WERI-Rb-1 (cell line): ENCODE measurements around the gene KDM4C.

ENCODE experiments used
- DNase-seq: peaks from one replicate; pipeline ENCODE4 v3.0.0-alpha.2; 2020
- H3K27ac ChIP-seq: fragments of 250-450 bp; sonication (Bioruptor Pico); 2 replicates; pipeline ENCODE4 v1.5.1; 2020; ENCODE audit warnings: mild to moderate bottlenecking, moderate library complexity
- H3K27me3 ChIP-seq: fragments of 250-450 bp; sonication (Bioruptor Pico); 2 replicates; pipeline ENCODE4 v1.5.1; 2021; ENCODE audit warnings: mild to moderate bottlenecking, low read depth, moderate library complexity; ENCODE audit not compliant: insufficient read depth, severe bottlenecking
- H3K36me3 ChIP-seq: fragments of 250-450 bp; sonication (Bioruptor Pico); 2 replicates; pipeline ENCODE4 v1.5.1; 2020; ENCODE audit warnings: mild to moderate bottlenecking, moderate library complexity
- H3K4me3 ChIP-seq: 2 replicates; pipeline ENCODE4 v1.5.1; 2011; ENCODE audit warnings: low read depth, mild to moderate bottlenecking, control low read depth, low read length
- H3K9me3 ChIP-seq: fragments of 250-450 bp; sonication (Bioruptor Pico); 2 replicates; pipeline ENCODE4 v1.5.1; 2021; ENCODE audit warnings: mild to moderate bottlenecking, moderate library complexity; ENCODE audit not compliant: severe bottlenecking
- CTCF ChIP-seq: IDR thresholded peaks from 2 replicates; pipeline ENCODE4 v1.5.1; 2011; ENCODE audit warnings: low read depth, mild to moderate bottlenecking, control low read depth, inconsistent platforms, low read length

KDM4C gene

GRCh38 chr9:7166074-7166473 lies 408.3 kb downstream of the KDM4C start:
- no peak for DNase-seq
- Histone ChIP-seq H3K27ac (no peak overlapping the region), H3K27me3 (no peaks in the 10 kb centered on the region), H3K9me3 (no peaks in the 10 kb centered on the region), H3K4me3 (no peak overlapping the region), H3K36me3 (no peaks in the 10 kb centered on the region)
- TF ChIP-seq CTCF, result no peak

DNA sequence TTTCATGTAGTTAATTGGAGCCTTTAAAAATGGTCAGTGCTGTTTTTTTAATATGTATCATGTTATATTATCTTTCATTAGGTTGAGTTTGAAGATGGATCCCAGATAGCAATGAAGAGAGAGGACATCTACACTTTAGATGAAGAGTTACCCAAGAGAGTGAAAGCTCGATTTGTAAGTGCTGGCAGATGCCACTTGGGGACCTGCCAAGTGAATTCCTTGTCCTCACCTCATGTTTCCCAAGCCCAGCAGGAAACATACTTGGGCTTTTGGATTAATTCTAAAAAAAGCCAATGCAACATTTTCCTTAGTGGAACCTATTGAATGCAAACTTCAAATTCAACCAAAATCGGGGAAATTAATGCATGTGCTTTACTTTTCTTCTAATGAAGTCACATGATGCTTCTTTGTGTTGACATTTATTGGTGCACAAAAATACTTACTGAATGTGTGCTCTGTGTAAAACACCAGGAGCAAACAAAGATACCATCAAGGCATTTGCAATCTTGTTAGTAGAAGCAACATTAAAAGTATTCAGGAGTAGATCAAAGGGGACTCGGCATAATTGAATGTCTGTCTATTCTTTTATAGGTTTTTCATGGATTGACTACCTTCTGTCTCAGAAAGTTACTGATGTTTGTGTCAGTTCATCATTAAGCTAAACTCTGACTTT lies 412.1 kb downstream of the KDM4C start:
- H3K27ac ChIP-seq, result no peak overlapping the region
- H3K4me3 ChIP-seq, result no peak overlapping the region
- H3K36me3 ChIP-seq, result no peaks in the 10 kb centered on the region
- H3K9me3 ChIP-seq, result no peaks in the 10 kb centered on the region
- H3K27me3 ChIP-seq, result no peaks in the 10 kb centered on the region
- DNase-seq, result no peak
- TF ChIP-seq CTCF, result no peak

DNA sequence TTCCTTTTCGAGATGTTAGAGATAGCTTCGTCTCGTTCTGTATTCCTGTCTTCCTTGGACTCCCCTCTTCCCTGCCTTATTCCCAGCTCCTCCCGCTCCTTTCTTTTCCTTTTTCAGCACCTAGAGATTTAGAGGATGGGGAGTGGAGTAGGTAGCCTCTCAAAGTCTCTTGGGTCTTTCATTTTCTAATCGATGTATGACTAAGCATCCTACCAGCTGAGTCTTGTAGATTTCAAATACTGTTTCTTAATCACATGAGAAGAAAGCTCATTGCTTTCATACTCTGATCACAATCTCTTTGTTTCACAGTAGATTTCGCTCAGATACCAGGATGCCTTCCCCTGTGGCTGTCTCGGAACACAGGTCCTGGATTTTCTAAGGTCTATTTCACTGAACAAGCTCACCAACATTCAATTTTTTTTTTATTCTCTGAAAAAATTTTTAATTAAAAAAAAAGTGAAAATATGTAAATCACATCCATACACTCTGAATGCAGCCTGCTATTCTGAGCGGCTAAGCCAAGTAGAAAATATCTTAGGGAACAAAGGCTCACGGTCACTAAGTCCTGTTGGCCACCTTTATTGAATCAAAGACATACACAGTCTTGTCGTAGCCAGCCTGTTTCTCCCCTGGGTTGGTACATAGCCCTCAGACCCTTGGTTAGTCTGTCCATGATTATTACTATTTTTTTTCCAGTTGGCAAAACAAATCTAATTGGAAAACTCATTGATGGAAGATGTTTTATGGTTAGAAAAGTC lies 413.8 kb downstream of the KDM4C start:
- no peaks in the 10 kb centered on the region for H3K27me3 ChIP-seq
- no peak overlapping the region for H3K27ac ChIP-seq

DNA sequence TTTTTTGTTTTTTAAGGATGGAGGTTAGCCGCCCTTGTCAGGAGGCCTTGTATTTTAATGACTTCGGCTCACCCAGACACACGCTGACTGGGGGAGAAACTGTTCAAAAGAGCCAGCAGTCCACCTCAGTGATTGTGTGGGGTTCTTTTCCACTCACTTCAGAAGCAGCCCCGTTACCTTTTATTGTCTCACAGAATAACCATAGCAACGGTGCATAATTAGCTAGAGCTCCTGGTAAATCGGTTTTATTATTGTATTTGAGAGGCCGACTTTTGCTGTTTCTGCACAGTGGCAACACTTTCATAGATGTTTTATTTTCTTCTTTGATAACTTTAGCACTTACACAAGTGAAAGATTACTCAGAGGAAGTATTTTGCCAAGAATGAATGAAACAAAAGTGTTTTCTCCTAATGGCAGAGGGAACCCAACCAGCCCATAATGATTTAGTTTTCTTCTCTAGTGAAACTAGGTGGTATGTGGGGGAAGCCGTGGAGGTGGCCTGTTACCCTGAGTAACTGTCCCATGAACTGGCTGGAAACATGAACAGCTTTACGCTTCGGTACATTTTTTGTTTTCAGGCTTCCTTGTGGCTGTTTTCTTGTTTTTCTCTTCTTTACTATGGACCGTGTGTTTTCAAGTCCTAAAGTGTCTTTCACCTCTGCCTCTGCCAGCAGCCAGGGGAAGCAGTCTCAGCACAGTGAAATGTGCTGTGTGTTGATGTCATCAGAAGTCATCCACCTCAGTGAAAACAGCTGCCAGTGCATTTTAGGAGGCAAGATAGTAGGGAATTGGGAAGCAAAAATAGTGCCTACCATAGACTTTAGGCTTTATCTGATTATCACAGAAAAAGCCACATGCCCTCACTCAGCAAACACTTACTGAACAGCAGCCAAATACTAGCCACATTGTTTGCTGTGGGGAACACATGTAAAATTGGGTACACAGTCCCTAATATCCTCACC lies 414.7 kb downstream of the KDM4C start:
- Histone ChIP-seq H3K27ac (no peak overlapping the region), H3K36me3 (no peaks in the 10 kb centered on the region), H3K27me3 (no peaks in the 10 kb centered on the region), H3K4me3 (no peak overlapping the region), H3K9me3 (no peaks in the 10 kb centered on the region)
- TF ChIP-seq CTCF, result no peak
- no peak for DNase-seq

More for the DNA sequence above, 413.8 kb downstream of the KDM4C start:
- H3K9me3 ChIP-seq, result no peaks in the 10 kb centered on the region
- no peak overlapping the region for H3K4me3 ChIP-seq
- DNase-seq, result no peak
- no peaks in the 10 kb centered on the region for H3K36me3 ChIP-seq
- no peak for TF ChIP-seq CTCF

DNA sequence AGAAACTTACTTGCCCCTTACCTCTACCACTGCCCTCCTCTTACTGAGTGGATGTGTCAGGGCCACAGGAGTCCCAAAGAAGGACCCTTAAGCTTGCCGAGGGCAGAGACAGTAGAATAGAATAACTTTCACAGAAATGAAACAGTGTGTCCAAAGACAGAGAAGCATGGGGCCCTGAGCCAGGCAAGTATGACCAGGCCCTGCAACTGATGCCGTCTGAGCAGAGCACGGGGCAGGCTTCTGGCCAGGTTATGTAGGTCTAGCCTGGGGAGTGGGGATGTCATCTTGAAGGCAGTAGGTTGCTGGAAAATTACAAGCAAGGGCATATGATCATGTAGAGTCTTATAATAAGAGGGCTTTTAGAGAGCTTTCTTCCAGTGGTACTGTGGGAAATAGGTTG lies 415.4 kb downstream of the KDM4C start:
- no peaks in the 10 kb centered on the region for H3K27me3 ChIP-seq
- DNase-seq, result no peak
- H3K36me3 ChIP-seq, result no peaks in the 10 kb centered on the region
- no peaks in the 10 kb centered on the region for H3K9me3 ChIP-seq
- H3K4me3 ChIP-seq, result no peak overlapping the region
- no peak for TF ChIP-seq CTCF
- H3K27ac ChIP-seq, result no peak overlapping the region
